ENCODE measurements around the gene IFNL3.

Gene IFNL3

DNA sequence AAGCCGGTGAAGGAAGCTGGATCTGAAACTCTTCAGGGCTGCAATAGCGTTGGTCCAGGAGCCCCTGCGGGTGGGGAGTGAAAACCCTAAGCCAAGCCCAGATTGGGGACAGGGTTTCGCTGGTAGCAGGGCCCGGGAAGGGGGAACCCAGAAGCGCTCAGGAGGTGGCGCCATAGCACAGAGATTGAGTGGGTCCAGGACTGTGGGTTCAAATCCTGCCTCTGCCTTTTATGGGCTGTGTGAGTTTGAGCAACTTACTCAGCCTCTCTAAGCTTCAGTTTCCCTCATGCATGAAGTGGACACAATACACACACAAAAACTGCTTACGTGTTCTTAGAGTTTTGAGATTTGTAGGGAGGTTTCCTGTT, 32.4 kb downstream of the IFNL3 start:
- no peak for FAIRE-seq

DNA sequence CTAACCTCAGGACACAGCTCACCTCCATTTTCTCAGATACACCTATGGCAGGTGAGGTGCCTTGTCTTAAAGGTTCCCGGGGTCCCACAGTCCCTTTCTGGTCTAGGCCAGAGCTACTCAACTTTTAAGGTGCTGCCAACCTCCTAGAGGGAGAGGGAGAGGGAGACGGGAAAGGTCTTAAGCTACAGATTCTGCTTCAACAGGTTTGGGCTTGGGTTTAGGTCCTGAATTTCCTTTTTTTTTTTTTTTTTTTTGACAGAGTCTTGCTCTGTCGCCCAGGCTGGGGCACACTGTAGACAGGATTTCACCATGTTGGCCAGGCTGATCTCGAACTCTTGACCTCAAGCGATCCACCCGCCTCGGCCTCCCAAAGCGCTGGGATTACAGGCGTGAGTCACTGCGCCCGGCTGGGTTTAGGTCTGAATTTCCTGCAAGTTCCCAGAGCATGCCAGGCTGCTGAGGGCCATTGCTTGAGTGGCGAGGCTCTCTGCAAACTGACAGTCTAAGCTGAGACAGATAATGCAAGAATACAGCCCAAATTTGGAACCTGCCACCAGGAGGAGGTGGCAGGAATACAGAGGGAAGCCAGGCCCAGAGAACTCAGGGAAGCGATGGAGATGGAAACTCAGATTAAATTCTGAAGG, 33.0 kb downstream of the IFNL3 start:
- FAIRE-seq, result no peak

DNA sequence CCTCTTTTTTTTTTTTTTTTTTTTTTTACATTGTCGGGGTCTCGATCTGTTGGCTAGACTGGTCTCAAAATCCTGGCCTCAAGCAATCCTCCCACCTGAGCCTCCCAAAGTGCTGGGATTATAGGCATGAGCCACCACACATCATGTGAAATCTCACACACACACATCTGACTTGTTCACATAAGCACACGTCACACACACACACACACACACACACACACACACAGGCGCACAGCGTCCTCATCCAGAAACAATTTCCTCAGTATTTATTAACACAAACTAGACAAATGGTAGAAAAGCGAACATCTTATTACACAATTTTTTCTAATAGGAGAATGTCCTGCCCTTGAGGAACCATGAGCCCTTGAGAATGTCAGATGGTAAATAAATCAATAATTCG, 35.6 kb downstream of the IFNL3 start:
- FAIRE-seq, result no peak

DNA sequence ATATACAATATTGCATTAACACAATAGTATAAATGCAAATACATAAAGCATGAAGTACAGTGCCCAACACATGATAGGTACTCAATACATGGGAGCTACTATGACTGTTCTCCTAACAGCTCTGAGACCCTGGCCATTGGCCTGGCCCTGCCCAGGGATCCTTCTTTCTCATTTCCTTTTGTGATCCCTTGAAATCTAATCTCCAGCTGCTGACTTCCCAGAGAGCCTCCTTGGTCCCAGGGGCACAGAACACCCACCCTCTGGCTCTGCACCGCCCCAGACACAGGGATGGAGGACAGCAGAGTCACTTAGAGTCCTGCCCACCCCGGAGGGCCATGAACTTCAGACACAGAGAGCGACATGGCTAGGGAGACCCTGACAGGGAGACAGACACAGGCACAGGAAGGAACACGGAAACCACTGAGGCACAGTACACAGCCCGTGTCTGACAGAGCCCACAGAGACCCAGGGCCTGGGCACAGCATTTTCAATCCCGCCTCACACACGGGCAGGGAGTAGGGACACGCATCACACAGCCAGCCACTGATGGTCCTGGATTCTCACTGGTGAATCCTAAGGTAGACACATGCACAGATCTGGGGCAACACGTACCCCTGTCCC, 36.5 kb downstream of the IFNL3 start:
- FAIRE-seq, result no peak

DNA sequence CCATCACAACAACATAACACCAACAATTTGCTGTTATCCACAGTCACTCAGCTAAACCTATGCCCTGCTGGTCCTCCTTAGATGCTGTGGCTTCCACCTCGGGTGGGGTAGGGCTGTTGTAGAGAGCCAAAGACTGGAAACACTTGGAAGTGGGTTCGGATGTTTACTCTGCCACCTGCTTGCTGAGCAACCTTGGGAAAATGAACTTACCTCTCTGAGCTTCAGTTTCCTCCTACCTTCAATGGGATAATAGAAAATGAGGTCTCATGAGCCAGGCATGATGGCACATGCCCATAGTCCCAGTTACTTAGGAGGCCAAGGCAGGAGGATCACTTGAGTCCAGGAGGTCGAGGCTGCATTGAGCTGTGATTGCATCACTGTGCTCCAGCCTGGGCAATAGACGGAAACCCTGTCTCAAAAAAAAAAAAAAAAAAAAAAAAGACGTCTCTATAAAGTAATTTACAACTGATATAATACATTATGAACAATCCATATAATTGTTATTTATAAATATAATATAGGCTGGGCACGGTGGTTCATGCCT, 37.4 kb downstream of the IFNL3 start:
- FAIRE-seq, result no peak

DNA sequence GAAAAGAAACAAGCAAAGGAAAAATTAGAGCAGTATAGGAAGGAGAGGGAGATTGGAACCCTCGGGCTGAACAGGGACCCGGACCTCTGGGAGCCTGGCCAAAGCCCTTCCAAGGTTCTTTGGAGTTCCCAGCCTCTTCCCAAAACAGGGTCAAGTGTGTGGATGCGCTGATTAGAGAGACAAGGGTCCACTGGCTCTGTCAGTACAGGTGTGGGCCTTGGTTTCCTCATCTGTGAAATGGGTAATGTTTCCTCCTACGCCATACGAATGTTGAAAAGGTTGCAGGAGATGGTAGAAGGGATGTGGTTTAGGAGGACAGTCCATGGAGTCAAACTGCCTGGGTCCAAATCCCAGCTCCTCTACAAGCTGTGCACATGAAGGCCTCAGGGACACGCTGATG, 38.7 kb downstream of the IFNL3 start:
- no peak for FAIRE-seq

DNA sequence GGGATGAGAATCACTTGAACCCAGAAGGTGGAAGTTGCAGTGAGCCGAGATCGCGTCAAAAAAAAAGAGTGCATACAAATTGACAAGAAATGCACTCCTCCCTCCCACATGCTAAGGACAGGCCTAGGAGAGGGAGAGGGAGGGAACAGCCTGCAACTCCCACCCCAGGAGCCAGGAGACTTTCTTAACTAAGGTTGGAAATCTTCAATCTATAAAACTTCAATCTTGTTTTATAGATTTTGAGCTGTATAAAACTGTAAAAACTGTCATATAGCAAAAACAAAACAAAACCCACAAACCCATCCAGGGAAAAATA, 39.4 kb downstream of the IFNL3 start:
- FAIRE-seq, result no peak

DNA sequence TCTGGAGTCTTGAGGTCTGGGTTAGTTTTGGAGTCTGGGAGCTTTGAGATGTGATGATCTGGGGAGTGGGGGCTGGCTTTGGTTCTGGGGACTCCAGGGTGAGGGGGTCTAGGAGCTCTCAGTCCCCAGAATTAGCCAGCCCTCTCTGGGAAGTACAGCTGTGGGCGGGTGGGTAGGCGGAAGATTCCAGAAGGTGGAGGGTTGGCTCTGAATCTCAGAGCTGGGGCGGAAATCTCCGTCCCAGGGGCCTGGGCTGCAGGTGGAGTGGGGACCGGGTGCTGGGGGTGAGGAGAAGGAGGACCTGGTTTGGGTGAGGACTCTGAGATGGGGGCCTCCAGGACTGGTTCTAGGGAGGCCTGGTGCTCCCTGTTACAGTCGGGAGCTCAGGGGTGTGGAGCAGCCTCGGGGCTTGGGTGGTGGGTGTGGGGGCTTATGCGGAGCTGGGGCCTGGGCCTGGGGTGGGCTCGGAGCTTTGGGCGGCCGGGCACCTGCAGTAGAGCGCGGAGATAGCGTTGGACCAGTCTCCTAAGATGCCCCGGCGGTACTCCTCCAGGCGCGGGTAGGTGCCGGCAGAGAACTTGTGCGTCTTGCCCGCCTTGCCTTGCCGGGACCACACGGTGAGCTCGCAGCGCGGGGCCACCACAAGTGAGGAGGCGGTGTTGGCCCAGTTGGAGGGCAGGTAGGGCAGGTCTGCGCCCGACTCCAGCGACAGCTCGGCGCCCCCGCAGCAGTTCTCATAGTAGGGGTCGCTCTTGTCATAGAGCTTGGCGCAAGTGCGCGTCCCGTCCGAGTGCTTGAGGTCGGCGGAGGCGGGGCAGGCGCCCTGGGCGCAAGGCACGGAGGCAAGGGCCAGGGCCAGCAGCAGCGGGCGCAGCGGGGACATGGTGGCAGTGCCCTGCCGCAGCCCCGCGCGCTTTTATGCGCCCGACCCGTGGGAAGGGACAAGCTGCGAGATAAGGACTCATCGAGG, 41.1 kb downstream of the IFNL3 start, which contains the start of gene SYCN:
Gene SYCN, minus strand, starts transcription at position 892 of the 970 bp plus-strand sequence. Its CDS starts 9 bp downstream, at position 883.
- FAIRE-seq, result no peak

DNA sequence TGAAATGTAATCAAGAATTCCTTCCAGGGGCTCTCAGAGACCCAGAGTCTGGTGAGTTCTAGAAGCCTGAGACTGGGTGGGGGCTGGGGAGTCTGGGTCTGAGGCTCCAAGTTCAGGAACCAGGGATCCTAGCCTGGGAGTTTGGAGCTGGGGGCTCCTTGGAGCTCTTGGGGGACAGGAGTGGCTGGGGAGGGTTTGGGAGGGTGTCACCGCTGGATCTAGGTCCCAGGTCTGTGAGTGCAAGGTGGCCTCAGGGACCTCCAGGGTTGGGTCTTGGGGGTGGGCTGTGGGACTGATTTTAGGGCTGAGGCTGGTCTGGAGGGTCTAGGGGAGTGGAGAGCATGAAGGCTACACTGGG, 41.8 kb downstream of the IFNL3 start:
- no peak for FAIRE-seq

DNA sequence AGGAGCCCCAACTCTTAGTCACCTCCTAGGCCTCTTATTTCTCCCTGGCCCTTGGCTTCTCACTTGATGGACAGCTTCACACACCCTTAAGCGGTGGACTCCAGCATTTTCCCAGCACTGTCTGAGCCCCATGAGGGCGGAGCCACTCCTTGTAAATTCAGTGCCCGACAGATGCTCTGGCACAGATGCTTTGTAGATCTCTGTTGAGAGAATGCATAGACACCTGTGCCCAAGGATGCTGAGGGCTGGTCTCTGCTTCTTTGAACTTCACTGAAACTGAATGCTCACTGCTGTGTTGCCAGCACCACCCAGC, 44.0 kb downstream of the IFNL3 start:
- no peak for FAIRE-seq

DNA sequence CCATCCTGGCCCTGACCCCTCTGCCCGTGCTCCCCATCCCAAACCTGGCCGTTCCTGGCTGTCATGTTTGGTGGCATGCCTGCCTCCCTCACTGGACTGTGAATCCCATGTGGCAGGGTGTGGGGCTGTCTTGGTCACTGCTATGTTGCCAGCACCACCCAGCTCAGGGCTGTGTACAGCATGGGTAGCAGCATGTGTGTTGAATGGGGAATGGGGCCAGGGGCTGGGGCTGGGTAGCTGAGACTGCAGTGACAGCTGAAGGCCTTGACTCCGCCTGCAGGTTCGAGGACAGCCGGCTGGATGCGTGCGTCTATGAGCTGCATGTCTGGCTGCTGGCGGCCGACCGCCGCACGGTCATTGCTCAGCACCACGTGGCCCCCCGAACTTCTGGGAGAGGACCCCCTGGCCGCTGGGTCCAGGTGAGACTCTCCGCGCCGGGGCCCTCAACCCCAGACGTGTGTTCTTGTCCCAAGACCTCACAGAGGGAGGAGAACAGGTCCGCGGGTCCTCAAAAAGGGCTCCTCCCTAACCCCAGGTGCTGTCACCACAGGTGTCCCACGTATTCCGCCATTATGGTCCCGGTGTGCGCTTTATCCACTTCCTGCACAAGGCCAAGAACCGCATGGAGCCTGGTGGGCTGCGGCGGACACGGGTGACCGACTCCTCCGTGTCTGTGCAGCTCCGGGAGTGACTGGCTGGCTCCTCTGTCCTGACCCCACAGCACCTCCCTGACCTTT, 44.6 kb downstream of the IFNL3 start:
- no peak for FAIRE-seq

DNA sequence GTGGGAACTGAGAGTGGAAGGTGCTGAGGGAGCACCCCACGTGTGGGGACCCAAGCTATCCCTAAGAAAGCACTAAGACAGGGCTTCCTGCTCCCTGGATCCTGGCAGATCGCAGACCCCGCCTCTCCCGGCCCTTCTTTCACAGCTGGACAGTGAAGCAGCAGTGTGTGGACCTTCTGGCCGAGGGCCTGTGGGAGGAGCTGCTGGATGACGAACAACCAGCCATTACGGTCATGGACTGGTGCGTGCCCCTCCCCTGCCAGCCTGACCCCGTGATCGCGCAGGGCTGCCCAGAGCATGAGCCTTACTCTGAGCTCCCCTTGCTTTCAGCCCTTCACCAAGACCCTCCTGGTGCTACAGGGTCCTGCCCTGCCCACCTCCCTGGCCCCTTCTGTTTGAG, 45.8 kb downstream of the IFNL3 start:
- FAIRE-seq, result no peak

DNA sequence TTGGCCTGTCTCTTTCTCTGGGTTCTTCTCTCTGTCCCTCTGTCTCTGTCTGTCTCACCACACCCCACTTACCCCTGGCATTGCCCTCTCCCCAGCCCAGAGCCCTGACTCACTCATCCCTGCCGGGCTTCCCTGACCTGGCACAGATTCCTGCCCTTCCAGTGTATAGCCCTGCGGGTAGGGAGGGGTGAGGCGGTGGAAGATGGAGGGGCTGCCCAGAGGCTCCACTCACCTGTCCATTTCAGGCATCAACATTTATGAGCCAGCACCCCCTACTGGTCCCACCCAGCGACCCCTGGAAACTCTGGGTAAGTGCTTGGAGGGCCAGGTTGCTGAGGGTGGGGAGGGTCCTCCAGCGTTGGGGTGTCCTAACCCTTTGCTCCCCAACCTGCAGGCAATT, 47.0 kb downstream of the IFNL3 start:
- FAIRE-seq, result no peak

DNA sequence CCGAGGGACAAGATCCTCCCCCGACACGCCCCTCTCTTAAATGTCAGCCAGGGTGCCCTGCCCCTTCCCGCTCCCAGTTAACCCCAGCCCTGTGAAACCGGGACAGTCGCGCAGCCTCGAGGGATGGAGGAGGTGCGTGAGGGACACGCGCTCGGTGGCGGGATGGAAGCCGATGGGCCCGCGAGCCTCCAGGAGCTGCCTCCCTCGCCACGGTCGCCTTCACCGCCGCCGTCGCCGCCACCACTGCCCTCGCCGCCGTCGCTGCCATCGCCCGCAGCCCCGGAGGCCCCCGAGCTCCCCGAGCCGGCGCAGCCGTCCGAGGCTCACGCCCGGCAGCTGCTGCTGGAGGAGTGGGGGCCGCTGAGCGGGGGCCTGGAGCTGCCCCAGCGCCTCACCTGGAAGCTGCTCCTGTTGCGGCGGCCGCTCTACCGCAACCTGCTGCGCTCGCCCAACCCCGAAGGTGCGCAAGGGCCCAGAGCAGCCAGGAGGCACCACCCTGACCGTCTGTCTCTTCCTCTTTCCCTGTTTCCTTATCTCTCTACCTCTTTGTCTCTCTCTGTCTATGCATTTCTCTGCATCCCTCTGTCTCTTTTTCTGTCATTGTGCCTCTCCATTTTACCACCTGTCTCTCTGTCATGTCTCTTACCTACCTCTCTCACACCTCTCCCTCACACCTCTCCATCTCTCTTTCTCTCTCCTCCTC, 47.8 kb downstream of the IFNL3 start, which contains the start of gene NCCRP1:
Gene NCCRP1, plus strand, starts transcription at position 105 of the 703 bp plus-strand sequence. Its CDS starts 19 bp downstream, at position 124.
- FAIRE-seq, result no peak

DNA sequence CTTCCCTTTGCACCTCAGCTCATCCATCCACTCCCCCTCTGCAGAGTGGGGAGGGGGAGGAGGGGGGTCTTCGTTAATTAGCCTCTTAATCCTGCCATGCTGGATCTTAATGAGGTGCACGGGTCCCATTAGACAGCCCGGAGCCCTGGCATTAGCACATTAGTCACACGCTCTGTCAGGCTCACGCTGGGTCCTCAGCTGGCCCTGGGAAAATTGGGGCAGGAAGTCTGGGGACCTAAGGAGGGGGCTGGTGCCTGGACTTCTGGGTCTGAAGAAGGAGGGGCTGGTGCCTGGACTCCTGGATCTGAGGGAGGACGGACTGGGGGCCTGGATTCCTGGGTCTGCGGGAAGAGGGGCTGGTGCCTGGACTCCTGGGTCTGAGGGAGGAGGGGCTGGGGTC, 48.5 kb downstream of the IFNL3 start:
- FAIRE-seq, result no peak

DNA sequence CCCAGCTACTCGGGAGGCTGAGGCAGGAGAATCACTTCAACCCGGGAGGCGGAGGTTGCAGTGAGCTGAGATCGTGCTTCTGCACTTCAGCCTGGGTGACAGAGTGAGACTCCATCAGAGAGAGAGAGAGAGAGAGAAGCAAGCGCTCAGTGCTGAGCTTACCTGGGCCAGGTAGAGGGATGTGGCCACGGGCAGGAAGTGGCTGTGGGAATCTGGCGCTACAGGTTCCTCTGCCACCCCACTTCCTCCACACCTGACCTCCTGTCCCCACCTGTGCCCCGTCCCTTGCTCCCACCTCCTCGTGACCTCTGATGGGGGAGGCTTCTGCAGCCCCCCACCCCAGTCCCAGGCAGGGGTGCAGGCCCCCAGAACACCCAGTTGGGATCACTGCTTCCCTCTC, 49.1 kb downstream of the IFNL3 start:
- no peak for FAIRE-seq

DNA sequence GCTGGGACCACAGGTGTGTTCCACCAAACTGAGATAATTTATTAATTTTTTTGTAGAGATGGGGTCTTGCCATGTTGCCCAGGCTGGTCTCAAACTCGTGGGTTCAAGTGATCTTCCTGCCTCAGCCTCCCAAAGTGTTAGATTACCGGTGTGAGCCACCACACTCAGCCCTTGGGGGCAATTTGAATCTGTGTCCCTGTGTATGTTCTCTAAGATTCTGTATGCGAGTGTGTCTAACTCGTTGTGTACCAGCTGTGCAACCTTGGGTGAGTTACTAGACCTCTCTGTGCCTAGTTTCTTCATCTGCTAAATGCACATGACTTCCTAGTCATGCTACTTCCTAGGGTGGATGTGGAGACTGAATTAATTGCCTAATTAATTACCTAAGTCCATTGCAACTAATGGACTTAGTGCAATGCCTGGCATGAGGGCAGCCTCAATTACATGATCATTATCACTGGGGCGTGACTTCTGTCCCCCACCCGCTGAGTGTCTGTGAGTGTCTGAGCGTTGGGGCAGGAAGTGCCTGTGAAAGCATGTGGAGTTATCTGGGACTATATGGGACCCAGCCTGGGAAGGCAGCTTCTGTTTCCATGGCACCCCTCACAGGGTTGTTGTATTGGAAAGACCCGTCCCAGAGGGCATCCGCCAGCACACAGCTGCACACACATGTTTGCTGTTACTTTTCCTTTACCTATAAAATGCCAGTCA, 49.8 kb downstream of the IFNL3 start:
- FAIRE-seq, result no peak

DNA sequence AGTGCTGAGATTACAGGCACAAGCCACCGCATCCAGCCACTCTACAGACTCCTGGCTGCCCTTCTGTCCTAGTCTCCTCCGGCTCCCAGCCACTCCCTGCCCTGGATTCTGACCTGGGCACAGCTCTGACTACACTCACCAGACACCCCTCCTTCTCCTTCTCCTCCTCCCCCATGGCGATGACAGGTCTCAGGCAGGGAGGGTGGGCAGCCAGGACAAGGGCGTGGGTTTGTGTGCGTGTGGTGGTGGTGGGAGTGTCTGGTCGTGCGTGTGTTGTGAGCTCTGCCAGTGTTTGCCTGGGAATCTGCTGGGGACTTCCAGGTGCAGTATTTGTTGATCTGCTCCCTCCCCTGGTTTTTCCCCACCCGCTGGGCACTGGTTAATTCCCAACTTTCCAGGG, 51.0 kb downstream of the IFNL3 start:
- no peak for FAIRE-seq

Data from G401.6 (cell line).